Measurements from ENCODE around the gene ISYNA1. TPM values are rescaled to one million over a fixed set of nuclear protein-coding genes. Genes with fewer than 3 reads are reported as not detected.

ISYNA1 gene
- total and polyA plus RNA-seq, 10 of the 15 experiments (the other 5 are each of a cell fraction or from before 2014, with no cell fraction given) = 1.9 to 37.0 (median 9.1) TPM

GRCh38 chr19:18477974-18478373 is 40.0 kb upstream of the ISYNA1 start:
- RAD21 ChIA-PET (ENCODE audit: unreplicated experiment) = interaction anchor here (1.6 kb wide), 1 partner anchor 42 kb away, joined by 5 read pairs; no protein-coding TSS in a partner anchor
- SMC1A ChIA-PET (ENCODE audit: uncharacterized antibody, unreplicated experiment) = interaction anchor here (0.9 kb wide), 1 partner anchor 80 kb away, joined by 4 read pairs; the partner anchor contains the start of gene KXD1
- TF ChIP-seq CTCF (IDR thresholded peaks at IDR 0.05 in 2 of 3, conservative IDR thresholded peaks at IDR 0.05 in 1 of 3; ENCODE audit: control insufficient read depth in 2 of 3, extremely low read depth in 1 of 3, insufficient read depth in 1 of 3, low read depth in 3 of 3, low read length in 3 of 3) = no peak
- no peak for TF ChIP-seq IRF5 (IDR thresholded peaks at IDR 0.05; ENCODE audit: borderline replicate concordance)
- 0 out of 2 replicates have a peak, but pooled peaks have one; percentile 22 for TF ChIP-seq YY1 (IDR thresholded peaks at IDR 0.05; ENCODE audit: low read depth, low read length)
- TF ChIP-seq ZNF687 (IDR thresholded peaks at IDR 0.05) = peak; percentile 70
- TF ChIP-seq ZZZ3 (IDR thresholded peaks at IDR 0.05; ENCODE audit: control insufficient read depth, insufficient read length, low read depth) = no peak
- TF ChIP-seq TCF3 (IDR thresholded peaks at IDR 0.05; ENCODE audit: borderline replicate concordance, insufficient read depth, low read depth, low read length) = 0 out of 2 replicates have a peak, but pooled peaks have one; percentile 24
- H3K9ac ChIP-seq (ENCODE audit: control insufficient read depth, insufficient read depth, low read length) = no peak overlapping the region
- no peaks in the 10 kb centered on the region for H3K9me3 ChIP-seq (replicated peaks; ENCODE audit: control insufficient read depth, insufficient read depth, low read length)
- FAIRE-seq = no peak
- DNase-seq (ENCODE audit: low read depth, low spot score) = no peak
- H3K4me3 ChIP-seq = no peak overlapping the region
- ATAC-seq = peak; percentile 14
- H3K79me2 ChIP-seq (ENCODE audit: control insufficient read depth, insufficient read depth, low read length) = peaks cover 60% of the 10 kb centered on the region
- H2AFZ ChIP-seq (ENCODE audit: control insufficient read depth, low read depth, low read length) = no peak overlapping the region
- in situ Hi-C loops (cut with MboI) (no loop called here), intact Hi-C loops (cut with micrococcal nuclease; ENCODE audit: unreplicated experiment) (loop anchor here (5.0 kb wide), 1 partner anchor 109 kb away; the partner anchor contains the start of gene REX1BD)
- BruUV-seq (replicated peaks) = no TSS peak
- CTCF ChIA-PET = interaction anchor here (0.8 to 1.6 kb wide), 5 partner anchors 8 to 111 kb away, joined by 3 to 5 read pairs (median 3); partner anchors contain the start of gene REX1BD
- H3K4me2 ChIP-seq (ENCODE audit: control insufficient read depth, insufficient read depth) = no peak overlapping the region
- peaks cover 3% of the 10 kb centered on the region for H4K20me1 ChIP-seq (ENCODE audit: control insufficient read depth, insufficient read depth)
- no peaks in the 10 kb centered on the region for H3K27me3 ChIP-seq (replicated peaks in 1 of 2; ENCODE audit: control insufficient read depth in 2 of 2, insufficient read depth in 2 of 2, low read length in 1 of 2)
- peaks cover 33% of the 10 kb centered on the region for H3K4me1 ChIP-seq (ENCODE audit: control insufficient read depth, insufficient read depth, low read length)
- peak overlapping the region; percentile 89 for H3K27ac ChIP-seq (ENCODE audit: control insufficient read depth, insufficient read depth)
- POLR2A ChIA-PET = interaction anchor here (1.7 kb wide), 1 partner anchor 43 kb away, joined by 8 read pairs; no protein-coding TSS in a partner anchor
- peaks cover 2 to 7% of the 10 kb centered on the region in 2 experiments; a peak in 3 of 4 replicates for H3K36me3 ChIP-seq (ENCODE audit: control insufficient read depth in 2 of 2, insufficient read depth in 2 of 2, low read length in 1 of 2)
- WGBS (ENCODE audit: insufficient coverage, insufficient replicate concordance, low lambda C conversion rate, missing lambda C conversion rate) = 69% methylated on average over 8 of the region's 8 CpGs
